Measurements from ENCODE around the gene RFC2.

DNA sequence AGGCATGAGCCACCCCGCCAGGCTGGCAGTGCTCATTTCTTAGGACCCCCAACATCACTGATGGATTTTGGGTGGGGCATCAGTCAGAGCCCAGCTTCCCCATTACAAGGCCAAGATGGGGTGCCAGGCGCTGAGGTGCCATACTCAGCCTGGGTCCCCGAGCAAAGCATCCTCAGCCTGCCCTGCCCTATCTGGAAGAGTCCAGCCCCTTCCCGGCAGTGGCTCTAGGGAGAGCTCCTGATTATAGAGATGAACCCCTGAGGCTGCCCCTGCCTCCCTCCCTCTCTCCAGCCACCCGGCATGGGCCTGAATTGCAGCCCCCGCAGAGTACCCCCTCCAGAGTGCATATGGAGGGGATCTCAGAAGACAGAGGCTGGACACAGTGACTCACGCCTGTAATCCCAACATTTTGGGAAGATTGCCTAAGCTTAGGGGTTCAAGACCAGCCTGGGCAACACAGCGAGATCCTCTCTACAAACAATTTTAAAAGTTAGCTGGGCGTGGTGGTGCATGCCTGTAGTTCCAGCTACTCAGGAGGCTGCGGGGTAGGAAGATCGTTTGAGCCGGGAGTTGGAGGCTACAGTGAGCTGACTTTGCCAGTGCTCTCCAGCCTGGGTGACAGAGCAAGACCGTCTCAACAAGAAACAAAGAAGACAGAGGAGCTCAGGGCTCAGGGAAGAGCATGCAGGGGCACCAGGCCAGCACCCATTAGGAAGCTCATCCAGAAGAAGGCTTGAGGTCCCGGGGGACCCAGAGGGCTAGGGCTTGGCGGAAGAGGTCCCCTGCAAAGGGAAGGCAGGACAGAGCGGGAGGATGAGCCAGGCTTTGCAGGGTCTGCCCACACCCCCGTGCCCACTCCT lies 31.1 kb downstream of the RFC2 start:
- TF ChIP-seq, protein P1, sequence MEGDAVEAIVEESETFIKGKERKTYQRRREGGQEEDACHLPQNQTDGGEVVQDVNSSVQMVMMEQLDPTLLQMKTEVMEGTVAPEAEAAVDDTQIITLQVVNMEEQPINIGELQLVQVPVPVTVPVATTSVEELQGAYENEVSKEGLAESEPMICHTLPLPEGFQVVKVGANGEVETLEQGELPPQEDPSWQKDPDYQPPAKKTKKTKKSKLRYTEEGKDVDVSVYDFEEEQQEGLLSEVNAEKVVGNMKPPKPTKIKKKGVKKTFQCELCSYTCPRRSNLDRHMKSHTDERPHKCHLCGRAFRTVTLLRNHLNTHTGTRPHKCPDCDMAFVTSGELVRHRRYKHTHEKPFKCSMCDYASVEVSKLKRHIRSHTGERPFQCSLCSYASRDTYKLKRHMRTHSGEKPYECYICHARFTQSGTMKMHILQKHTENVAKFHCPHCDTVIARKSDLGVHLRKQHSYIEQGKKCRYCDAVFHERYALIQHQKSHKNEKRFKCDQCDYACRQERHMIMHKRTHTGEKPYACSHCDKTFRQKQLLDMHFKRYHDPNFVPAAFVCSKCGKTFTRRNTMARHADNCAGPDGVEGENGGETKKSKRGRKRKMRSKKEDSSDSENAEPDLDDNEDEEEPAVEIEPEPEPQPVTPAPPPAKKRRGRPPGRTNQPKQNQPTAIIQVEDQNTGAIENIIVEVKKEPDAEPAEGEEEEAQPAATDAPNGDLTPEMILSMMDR (IDR thresholded peaks at IDR 0.05; ENCODE audit: low read depth, low read length, poor library complexity, severe bottlenecking) = no peak
- no peak for TF ChIP-seq EZH2phosphoT487 (IDR thresholded peaks at IDR 0.05; ENCODE audit: borderline replicate concordance, low read length)
